Medulla oblongata (tissue), 1 donor: Measurements from ENCODE around the gene AP2M1.
A peak's percentile ranks its signal among the peaks of the same experiment; 100 is the strongest.
"Not testable (repeated sequence)": the region's sequence is repeated elsewhere in the genome, so short reads cannot be mapped to it uniquely, and the experiment has no call there.

ENCODE experiments used
- DNase-seq: peaks from one replicate; pipeline ENCODE4 v3.0.0-alpha.2; 2015; ENCODE audit errors: extremely low spot score

Gene AP2M1

GRCh38 chr3:184156522-184156955, 18.1 kb upstream of the AP2M1 start:
- DNase-seq = peak; percentile 68

GRCh38 chr3:184157206-184157605, 17.4 kb upstream of the AP2M1 start:
- no peak for DNase-seq

GRCh38 chr3:184158404-184158803, 16.3 kb upstream of the AP2M1 start:
- DNase-seq = no peak

GRCh38 chr3:184160456-184160855, 14.2 kb upstream of the AP2M1 start:
- DNase-seq = no peak

GRCh38 chr3:184162571-184163070, 12.0 kb upstream of the AP2M1 start:
- DNase-seq = not testable (repeated sequence)

GRCh38 chr3:184164648-184165330, 9.9 kb upstream of the AP2M1 start:
- no peak for DNase-seq

- no peak for DNase-seq
These were observed 9.1 kb upstream of the AP2M1 start for GRCh38 chr3:184165543-184165942.

GRCh38 chr3:184166671-184167070, 8.0 kb upstream of the AP2M1 start:
- no peak for DNase-seq

- DNase-seq = no peak
These were observed 6.9 kb upstream of the AP2M1 start for GRCh38 chr3:184167786-184168185.

GRCh38 chr3:184168363-184169120, 6.1 kb upstream of the AP2M1 start:
- no peak for DNase-seq

- DNase-seq = no peak
These were observed 4.5 kb upstream of the AP2M1 start for GRCh38 chr3:184169896-184170875.

- no peak for DNase-seq
These were observed 3.1 kb upstream of the AP2M1 start for GRCh38 chr3:184171562-184171961.

- DNase-seq = no peak
These were observed 1.8 kb upstream of the AP2M1 start for GRCh38 chr3:184172681-184173373.

- no peak for DNase-seq
These were observed 1.3 kb upstream of the AP2M1 start for GRCh38 chr3:184173374-184173722.

- DNase-seq = no peak
These were observed 390 bp upstream of the AP2M1 start for GRCh38 chr3:184174284-184174645.

GRCh38 chr3:184175506-184175905, 851 bp downstream of the AP2M1 start:
- no peak for DNase-seq

GRCh38 chr3:184175981-184176376, 1.3 kb downstream of the AP2M1 start:
- DNase-seq = no peak

- DNase-seq = peak; percentile 55
These were observed 2.0 kb downstream of the AP2M1 start for GRCh38 chr3:184176377-184177330.

- DNase-seq = no peak
These were observed 2.7 kb downstream of the AP2M1 start for GRCh38 chr3:184177331-184177731.

- no peak for DNase-seq
These were observed 3.2 kb downstream of the AP2M1 start for GRCh38 chr3:184177767-184178306.
